Thyroid gland (tissue), 4 donors: ENCODE results near the gene PRKCE.

ENCODE experiments used
- POLR2A ChIP-seq, 2 donors: fragments of 450-650 bp; IDR thresholded peaks; one replicate each; pipeline ENCODE4 v1.6.1; 2017; ENCODE audit warnings: antibody characterized with exemption in 2 of 2, mild to moderate bottlenecking in 2 of 2, moderate library complexity in 1 of 2
- TF ChIP-seq, protein P1 (sequence below), 6 experiments: fragments of 200-600 bp in 3 of 6; fragments of 450-650 bp in 3 of 6; sonication (generic) in 3 of 6; IDR thresholded peaks; one replicate each; pipeline ENCODE4 v1.5.1; 2016 to 2019; ENCODE audit warnings: antibody characterized with exemption in 6 of 6, mild to moderate bottlenecking in 2 of 6, inconsistent platforms in 1 of 6, moderate library complexity in 1 of 6

GRCh38 chr2:45872211-45872610, 220.7 kb downstream of the PRKCE start:
- TF ChIP-seq, protein P1, sequence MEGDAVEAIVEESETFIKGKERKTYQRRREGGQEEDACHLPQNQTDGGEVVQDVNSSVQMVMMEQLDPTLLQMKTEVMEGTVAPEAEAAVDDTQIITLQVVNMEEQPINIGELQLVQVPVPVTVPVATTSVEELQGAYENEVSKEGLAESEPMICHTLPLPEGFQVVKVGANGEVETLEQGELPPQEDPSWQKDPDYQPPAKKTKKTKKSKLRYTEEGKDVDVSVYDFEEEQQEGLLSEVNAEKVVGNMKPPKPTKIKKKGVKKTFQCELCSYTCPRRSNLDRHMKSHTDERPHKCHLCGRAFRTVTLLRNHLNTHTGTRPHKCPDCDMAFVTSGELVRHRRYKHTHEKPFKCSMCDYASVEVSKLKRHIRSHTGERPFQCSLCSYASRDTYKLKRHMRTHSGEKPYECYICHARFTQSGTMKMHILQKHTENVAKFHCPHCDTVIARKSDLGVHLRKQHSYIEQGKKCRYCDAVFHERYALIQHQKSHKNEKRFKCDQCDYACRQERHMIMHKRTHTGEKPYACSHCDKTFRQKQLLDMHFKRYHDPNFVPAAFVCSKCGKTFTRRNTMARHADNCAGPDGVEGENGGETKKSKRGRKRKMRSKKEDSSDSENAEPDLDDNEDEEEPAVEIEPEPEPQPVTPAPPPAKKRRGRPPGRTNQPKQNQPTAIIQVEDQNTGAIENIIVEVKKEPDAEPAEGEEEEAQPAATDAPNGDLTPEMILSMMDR (IDR thresholded peaks at IDR 0.05) = no peak
- TF ChIP-seq POLR2A (IDR thresholded peaks at IDR 0.05) = no peak
